Left ventricle myocardium inferior (tissue), 1 donor: ENCODE data around the gene LRRC10. TPM values are rescaled to one million over a fixed set of nuclear protein-coding genes. Genes with fewer than 3 reads are reported as not detected.
A peak's percentile ranks its signal among the peaks of the same experiment; 100 is the strongest.

ENCODE experiments used
- DNase-seq: peaks from one replicate; pipeline ENCODE4 v3.0.0-alpha.2; 2020
- H3K27ac ChIP-seq: fragments of 200-600 bp; replicated peaks from 2 replicates; pipeline ENCODE4 v1.8.0; 2021
- H3K27me3 ChIP-seq: fragments of 200-600 bp; 2 replicates; pipeline ENCODE4 v1.8.0; 2021; ENCODE audit warnings: low read depth
- H3K36me3 ChIP-seq: fragments of 200-600 bp; 2 replicates; pipeline ENCODE4 v1.8.0; 2021
- H3K4me1 ChIP-seq: fragments of 200-600 bp; 2 replicates; pipeline ENCODE4 v1.8.0; 2021
- H3K4me3 ChIP-seq: fragments of 200-600 bp; 2 replicates; pipeline ENCODE4 v1.8.0; 2021; ENCODE audit warnings: mild to moderate bottlenecking, moderate library complexity
- H3K9me3 ChIP-seq: fragments of 200-600 bp; replicated peaks from 2 replicates; pipeline ENCODE4 v1.8.0; 2021
- CTCF ChIP-seq: fragments of 200-600 bp; IDR thresholded peaks from 2 replicates; pipeline ENCODE4 v1.8.0; 2021; ENCODE audit warnings: antibody characterized with exemption, mild to moderate bottlenecking, borderline replicate concordance
- intact Hi-C: fragments of 100-400 bp; cut with micrococcal nuclease; formaldehyde crosslinking; loops from one replicate; pipeline ENCODE4 v1.11.0; 2022
- long read RNA-seq: library from polyadenylated mRNA; unstranded; transcript quantifications from one replicate; pipeline ENCODE4 v2.0.0, GENCODE V29; 2021
- total RNA-seq: library from RNA; stranded (reverse); fragmentation: NEBNext Ultra II Directional; extraction: Animal tissue kit (Norgen Biotek cat#: 25700); gene quantifications from one replicate; pipeline ENCODE4 v1.2.1, GENCODE V29; 2021
- donor health status: DM: no; HTN: yes; CAD: no; lungs with severe emphysema.

LRRC10 gene
- 43.8 TPM for total RNA-seq
- long read RNA-seq, transcript LRRC10-201 (1 exons, 2,599 nt), result major isoform, 154 of 155 reads
- long read RNA-seq, partial matches to known transcripts, result 0 of 155 reads
- long read RNA-seq, other reads (novel, unspliced or antisense), result 1 of 155 reads

- H3K9me3 ChIP-seq, result no peaks in the 10 kb centered on the region
- peaks cover 18% of the 10 kb centered on the region for H3K4me1 ChIP-seq
- TF ChIP-seq CTCF, result no peak
- no peaks in the 10 kb centered on the region for H3K27me3 ChIP-seq
- no peaks in the 10 kb centered on the region for H3K36me3 ChIP-seq
- H3K27ac ChIP-seq, result peak within 1 kb of the TSS; percentile 83
- H3K4me3 ChIP-seq, result peak within 1 kb of the TSS; percentile 67
- intact Hi-C loops, result no loop called here
- peak; percentile 56 for DNase-seq
Observed at GRCh38 chr12:69610729-69611128, at the start of gene LRRC10. TSS of gene LRRC10 (minus strand) at chr12:69610907. CDS start at chr12:69610838, 69 bp downstream.

- DNase-seq, result no peak
- no peak for TF ChIP-seq CTCF
- intact Hi-C loops, result no loop called here
Observed at GRCh38 chr12:69660164-69660863, 49.6 kb upstream of the LRRC10 start.

GRCh38 chr12:69658203-69658602 lies 47.5 kb upstream of the LRRC10 start:
- peaks cover 24% of the 10 kb centered on the region for H3K4me1 ChIP-seq
- no peak for DNase-seq
- TF ChIP-seq CTCF, result no peak
- H3K9me3 ChIP-seq, result no peaks in the 10 kb centered on the region
- H3K27ac ChIP-seq, result no peak overlapping the region
- H3K27me3 ChIP-seq, result no peaks in the 10 kb centered on the region
- H3K36me3 ChIP-seq, result no peaks in the 10 kb centered on the region
- intact Hi-C loops, result no loop called here
- no peak overlapping the region for H3K4me3 ChIP-seq

More at GRCh38 chr12:69660164-69660863, 49.6 kb upstream of the LRRC10 start:
- Histone ChIP-seq H3K9me3 (no peaks in the 10 kb centered on the region), H3K4me1 (peaks cover 23% of the 10 kb centered on the region), H3K27ac (no peak overlapping the region), H3K36me3 (no peaks in the 10 kb centered on the region), H3K27me3 (no peaks in the 10 kb centered on the region), H3K4me3 (no peak overlapping the region)

- H3K27ac ChIP-seq, result no peak overlapping the region
- DNase-seq, result no peak
- no peaks in the 10 kb centered on the region for H3K36me3 ChIP-seq
- no peaks in the 10 kb centered on the region for H3K27me3 ChIP-seq
- no peak overlapping the region for H3K4me3 ChIP-seq
- H3K9me3 ChIP-seq, result no peaks in the 10 kb centered on the region
- intact Hi-C loops, result no loop called here
- peaks cover 24% of the 10 kb centered on the region for H3K4me1 ChIP-seq
- no peak for TF ChIP-seq CTCF
Observed at GRCh38 chr12:69657376-69658137, 46.9 kb upstream of the LRRC10 start.

GRCh38 chr12:69655616-69656340 lies 45.1 kb upstream of the LRRC10 start:
- peaks cover 17% of the 10 kb centered on the region for H3K4me1 ChIP-seq
- H3K27me3 ChIP-seq, result no peaks in the 10 kb centered on the region
- no peak overlapping the region for H3K4me3 ChIP-seq
- TF ChIP-seq CTCF, result no peak
- no peaks in the 10 kb centered on the region for H3K36me3 ChIP-seq
- H3K27ac ChIP-seq, result no peak overlapping the region
- H3K9me3 ChIP-seq, result no peaks in the 10 kb centered on the region
- no peak for DNase-seq
- intact Hi-C loops, result no loop called here
